Ishikawa (cell line): ENCODE data around the gene FURIN.

Experiments
- CEBPB ChIP-seq: IDR thresholded peaks from 2 replicates; pipeline ENCODE4 v1.6.1; 2012
- CREB1 ChIP-seq: IDR thresholded peaks from 2 replicates; pipeline ENCODE4 v1.6.1; 2012; ENCODE audit warnings: low read depth
- EGR1 ChIP-seq: IDR thresholded peaks from 2 replicates; pipeline ENCODE4 v1.6.1; 2012
- EP300 ChIP-seq: IDR thresholded peaks from 2 replicates; pipeline ENCODE4 v1.6.1; 2012; ENCODE audit warnings: borderline replicate concordance
- FOXM1 ChIP-seq: IDR thresholded peaks from 2 replicates; pipeline ENCODE4 v1.6.1; 2012; ENCODE audit warnings: low read depth, borderline replicate concordance
- RAD21 ChIP-seq: IDR thresholded peaks from 2 replicates; pipeline ENCODE4 v1.6.1; 2012; ENCODE audit warnings: low read depth
- TAF1 ChIP-seq: IDR thresholded peaks from 2 replicates; pipeline ENCODE4 v1.6.1; 2012; ENCODE audit warnings: low read depth, mild to moderate bottlenecking
- YY1 ChIP-seq: IDR thresholded peaks from 2 replicates; pipeline ENCODE4 v1.6.1; 2012; ENCODE audit warnings: low read depth
- ZBTB7A ChIP-seq: IDR thresholded peaks from 2 replicates; pipeline ENCODE4 v1.6.1; 2012; ENCODE audit warnings: low read depth
- TF ChIP-seq, protein P1 (sequence below): IDR thresholded peaks from 2 replicates; pipeline ENCODE4 v1.6.1; 2012; ENCODE audit warnings: low read depth, mild to moderate bottlenecking

- TF ChIP-seq ZBTB7A: no peak
- TF ChIP-seq, protein P1, sequence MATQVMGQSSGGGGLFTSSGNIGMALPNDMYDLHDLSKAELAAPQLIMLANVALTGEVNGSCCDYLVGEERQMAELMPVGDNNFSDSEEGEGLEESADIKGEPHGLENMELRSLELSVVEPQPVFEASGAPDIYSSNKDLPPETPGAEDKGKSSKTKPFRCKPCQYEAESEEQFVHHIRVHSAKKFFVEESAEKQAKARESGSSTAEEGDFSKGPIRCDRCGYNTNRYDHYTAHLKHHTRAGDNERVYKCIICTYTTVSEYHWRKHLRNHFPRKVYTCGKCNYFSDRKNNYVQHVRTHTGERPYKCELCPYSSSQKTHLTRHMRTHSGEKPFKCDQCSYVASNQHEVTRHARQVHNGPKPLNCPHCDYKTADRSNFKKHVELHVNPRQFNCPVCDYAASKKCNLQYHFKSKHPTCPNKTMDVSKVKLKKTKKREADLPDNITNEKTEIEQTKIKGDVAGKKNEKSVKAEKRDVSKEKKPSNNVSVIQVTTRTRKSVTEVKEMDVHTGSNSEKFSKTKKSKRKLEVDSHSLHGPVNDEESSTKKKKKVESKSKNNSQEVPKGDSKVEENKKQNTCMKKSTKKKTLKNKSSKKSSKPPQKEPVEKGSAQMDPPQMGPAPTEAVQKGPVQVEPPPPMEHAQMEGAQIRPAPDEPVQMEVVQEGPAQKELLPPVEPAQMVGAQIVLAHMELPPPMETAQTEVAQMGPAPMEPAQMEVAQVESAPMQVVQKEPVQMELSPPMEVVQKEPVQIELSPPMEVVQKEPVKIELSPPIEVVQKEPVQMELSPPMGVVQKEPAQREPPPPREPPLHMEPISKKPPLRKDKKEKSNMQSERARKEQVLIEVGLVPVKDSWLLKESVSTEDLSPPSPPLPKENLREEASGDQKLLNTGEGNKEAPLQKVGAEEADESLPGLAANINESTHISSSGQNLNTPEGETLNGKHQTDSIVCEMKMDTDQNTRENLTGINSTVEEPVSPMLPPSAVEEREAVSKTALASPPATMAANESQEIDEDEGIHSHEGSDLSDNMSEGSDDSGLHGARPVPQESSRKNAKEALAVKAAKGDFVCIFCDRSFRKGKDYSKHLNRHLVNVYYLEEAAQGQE: no peak
- TF ChIP-seq EP300: no peak
- no peak for TF ChIP-seq YY1
- no peak for TF ChIP-seq FOXM1
- TF ChIP-seq CREB1: no peak
- no peak for TF ChIP-seq CEBPB
- no peak for TF ChIP-seq RAD21
- TF ChIP-seq TAF1: no peak
- no peak for TF ChIP-seq EGR1
Observed at GRCh38 chr15:90929246-90930019, 61.0 kb downstream of the FURIN start.
